Activated CD4-positive, alpha-beta T cell treated with anti-CD3 and anti-CD28 coated beads for 1 hour (primary cell): Measurements from ENCODE around the gene USP2.

ENCODE experiments used
- DNase-seq: peaks from one replicate; pipeline ENCODE4 v3.0.0-alpha.2; 2020

USP2 gene

DNA sequence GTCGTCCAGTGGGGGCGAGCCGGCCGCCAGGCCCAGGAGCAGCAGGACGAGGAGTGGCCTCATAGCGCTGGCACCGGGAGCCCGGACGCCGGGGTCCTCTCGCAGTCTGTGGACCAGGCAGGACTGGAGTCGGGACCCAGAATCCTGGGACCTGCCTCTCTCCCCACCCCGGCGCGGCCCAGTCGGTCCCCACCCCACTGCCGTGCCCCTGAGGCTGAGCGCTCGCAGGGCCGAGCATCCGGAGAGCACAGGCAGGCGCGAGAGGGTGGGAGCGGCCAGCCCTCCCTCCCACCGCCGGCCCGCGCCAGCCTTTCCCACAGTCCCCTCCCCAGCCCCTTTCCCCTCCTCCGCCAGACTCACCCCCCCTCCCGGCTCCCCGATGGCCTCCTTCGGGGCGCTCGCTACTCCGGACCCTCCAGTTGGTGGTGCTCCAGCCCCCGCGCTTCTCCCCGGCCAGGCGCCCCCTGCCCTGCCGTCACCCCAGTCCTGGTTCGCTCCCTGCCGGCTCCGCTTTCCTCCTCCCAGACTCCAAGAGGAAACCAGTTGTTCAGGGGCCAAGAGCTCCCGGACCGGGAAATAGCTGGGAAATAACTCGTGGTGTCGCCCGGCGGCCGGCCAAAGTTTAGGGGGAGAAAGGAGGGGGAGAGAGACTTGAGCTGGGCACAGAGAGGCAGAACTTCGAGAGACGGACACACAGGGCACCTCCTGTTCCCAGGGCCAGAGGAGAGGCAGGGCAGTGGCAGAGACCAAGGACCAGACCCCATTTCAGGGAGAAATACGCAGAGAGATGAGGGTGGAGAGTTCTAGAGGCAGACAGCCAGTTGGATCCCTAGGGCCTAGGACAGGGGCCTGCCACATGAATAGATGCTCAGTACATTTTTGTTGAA lies 40.9 kb downstream of the USP2 start, which contains the start of gene C1QTNF5:
TSS of gene C1QTNF5 (minus strand) at position 549 of the 887 bp plus-strand sequence. CDS start at position 63, 486 bp downstream.
- DNase-seq = no peak

DNA sequence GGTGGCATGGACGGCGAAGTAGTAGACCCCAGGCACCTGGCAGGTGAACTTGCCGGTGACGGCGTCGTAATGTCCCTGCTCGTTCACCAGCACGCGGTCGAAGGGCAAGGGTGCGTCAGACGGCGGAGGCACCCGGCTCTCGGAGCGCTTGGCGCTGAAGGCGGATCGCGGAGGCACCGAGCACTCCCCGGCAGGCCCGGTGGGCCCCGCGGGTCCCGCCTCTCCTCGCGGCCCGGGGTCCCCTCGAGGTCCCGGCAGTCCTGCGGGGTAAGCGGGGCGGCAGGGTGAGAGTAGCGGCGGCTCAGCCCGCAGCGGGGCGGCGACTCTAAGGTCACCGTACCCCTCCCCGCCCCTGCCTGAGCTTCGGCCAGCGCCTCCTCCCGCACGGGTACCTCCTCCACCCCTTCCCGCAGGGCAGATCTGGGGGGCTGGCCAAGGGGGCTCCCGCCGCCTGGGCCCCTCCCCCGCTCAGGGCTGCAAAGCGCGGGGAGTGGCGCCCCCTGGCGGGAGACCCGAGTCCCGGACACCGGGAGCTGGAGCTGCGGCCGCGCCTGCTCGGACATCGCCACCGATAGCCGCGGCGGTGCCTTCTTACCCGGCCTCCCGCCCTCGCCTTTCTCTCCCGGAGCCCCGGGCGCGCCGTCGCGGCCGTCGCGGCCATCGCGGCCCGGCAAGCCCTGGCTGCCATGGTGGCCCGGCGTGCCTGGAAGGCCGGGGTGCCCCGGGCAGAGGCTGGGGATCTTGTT lies 41.7 kb downstream of the USP2 start:
- no peak for DNase-seq

DNA sequence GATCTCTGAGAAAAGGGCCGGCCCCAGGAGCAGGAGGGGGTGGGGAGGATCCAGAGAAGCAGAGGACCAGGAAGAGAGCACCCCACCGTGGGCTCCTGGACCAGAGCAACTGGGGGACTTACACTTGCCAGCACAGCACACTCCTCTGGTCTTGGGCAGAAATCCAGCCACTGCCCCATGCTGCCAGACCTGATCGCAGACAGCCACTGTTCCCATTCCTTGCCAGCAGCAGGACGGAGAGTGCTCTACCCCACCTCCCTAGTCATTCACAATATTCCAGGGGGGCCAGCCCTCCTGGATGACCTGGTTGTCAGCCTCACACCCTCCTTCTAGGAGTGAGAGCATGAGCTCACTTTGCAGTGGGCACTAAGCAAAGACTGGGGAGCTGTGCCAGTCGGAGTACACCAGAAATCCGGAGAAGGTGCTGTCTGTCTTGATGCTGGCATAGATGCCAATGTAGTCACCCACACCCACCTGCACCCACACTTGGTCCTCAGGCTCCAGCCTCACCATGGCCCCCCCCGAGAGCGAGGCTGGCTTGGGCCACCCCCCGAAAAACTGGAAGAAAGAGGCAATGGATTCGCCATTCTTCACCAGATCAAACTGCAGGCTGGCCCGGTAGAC lies 42.4 kb downstream of the USP2 start:
- DNase-seq = no peak

DNA sequence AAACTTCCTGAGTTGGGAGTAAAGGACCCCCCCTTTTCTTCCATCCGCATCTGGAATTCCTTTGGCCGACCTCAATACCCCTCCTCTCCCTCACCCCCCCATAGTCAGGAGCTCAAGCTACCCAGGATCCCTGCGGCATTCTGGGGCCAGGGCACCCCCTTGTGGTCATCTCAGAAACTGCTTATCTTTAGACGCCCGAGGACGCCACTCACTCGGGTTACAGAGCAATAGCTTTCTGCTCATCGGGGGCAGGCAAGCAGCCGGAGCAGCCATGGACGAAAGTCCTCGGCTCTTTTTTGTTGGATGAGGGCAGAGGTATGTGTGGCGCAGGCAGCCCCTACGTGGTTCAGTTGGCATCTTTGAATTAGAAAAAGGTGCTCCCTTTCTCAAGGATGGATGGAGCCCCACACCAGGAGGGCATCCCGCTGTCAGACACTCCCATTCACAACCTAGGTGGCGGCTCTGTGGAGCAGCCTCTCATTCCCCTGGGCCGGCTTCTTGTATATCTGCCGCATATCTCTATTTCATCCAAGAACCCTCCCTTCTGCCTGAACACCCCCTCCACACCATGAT lies 43.1 kb downstream of the USP2 start:
- DNase-seq = peak; percentile 48

DNA sequence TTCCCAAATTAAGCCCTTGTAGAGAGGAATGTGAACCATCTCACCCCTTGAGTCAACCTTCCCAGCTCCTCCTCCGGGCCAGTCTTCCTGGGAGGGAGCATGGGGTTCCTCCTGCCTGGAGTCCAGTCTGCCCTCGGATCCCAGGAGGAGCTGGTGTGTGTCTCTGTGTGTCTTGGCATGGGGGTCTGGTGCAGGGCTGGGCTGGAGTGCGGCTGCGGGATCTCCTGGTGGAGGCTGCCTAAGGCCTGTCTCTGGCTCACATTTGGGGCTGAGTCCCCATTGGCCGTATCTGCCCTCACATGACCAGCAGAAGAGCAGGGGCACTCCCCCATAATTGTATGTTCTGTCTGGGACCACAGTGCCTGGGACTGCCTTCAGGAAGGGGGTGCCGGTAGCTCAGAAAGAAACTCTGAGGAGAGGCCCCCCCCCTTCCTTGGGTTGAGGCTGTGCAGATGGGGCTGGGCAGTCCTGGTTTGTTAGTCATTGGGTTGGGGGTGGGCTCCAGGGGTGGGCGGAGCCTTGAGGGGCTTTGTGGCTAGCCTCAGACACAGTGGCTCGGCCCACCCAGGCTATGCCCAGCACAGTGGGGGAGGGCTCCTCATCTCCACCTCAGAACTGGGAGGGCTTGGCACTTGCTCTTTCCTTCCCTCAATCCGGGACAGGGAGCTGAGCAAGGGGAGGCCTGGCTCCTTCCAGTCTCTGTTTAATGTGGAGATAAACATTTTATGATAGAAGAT lies 43.7 kb downstream of the USP2 start:
- DNase-seq = no peak

DNA sequence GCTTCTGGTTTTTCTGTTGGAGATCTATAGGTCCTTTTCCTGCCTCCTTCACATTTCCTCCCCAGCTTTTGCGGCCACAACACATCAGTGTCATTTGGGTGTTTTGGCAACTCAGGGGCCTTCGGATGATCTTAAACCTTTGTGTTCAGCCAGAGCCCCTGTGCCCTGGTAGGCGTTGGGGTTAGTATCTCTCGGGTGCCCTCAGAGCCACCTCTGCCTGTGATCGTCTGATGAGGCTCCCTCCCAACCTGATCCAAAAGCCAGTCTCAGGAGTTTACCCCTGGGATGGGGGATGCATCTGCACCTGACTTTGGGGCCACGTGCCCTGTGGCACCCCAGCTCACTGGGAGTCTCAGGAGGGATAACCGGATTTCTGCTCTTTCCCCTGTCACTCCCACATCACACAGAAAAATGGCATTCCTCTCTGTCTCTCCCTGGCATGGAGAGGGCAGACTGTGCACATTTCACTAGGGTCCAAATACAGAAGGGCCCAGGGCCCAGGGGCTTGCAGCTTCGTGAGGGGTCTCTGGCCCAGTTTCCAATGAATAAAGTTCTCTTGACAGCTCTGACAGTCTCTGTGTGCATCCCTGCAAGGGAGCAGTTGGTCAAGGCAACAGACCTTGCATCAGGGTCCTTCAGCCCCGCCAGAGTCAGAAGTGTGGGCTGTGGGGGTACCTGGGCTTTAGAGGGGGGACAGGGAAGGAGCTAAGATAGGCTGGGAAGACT lies 44.6 kb downstream of the USP2 start:
- DNase-seq = no peak

DNA sequence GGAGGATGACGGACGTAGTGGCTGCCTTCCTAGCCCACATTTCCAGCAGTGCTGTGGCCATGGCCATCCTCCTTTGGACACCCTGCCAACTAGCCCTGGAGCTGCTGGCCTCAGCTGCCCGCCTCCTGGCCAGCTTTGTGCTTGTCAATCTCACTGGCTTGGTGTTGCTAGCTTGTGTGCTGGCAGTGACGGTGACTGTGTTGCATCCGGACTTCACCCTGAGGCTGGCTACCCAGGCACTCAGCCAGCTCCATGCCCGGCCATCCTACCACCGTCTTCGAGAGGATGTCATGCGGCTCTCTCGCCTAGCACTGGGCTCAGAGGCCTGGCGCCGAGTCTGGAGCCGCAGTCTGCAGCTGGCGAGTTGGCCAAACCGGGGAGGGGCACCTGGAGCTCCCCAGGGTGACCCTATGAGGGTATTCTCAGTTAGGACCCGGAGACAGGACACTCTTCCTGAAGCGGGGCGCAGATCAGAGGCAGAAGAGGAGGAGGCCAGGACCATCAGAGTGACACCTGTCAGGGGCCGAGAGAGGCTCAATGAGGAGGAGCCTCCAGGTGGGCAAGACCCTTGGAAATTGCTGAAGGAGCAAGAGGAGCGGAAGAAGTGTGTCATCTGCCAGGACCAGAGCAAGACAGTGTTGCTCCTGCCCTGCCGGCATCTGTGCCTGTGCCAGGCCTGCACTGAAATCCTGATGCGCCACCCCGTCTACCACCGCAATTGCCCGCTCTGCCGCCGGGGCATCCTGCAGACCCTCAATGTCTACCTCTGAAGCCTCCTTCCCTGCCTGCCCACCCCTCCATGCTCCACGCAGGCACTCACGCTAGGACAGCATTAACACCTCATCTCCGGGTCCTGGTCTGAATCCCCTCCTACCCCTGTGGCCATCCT lies 45.6 kb downstream of the USP2 start:
- DNase-seq = no peak

DNA sequence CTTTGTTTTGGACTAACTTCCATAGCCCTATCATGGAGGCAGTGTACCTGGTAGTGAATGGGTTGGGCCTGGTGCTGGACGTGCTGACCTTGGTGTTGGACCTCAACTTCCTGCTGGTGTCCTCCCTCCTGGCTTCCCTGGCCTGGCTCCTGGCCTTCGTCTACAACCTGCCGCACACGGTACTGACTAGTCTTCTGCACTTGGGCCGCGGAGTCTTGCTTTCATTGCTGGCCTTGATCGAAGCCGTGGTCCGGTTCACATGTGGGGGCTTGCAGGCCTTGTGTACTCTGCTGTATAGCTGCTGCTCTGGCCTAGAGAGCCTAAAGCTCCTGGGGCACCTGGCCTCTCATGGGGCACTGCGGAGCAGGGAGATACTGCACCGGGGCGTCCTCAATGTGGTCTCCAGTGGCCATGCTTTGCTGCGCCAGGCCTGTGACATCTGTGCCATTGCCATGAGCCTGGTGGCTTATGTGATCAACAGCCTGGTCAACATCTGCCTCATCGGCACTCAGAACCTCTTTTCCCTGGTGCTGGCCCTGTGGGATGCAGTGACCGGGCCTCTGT lies 46.3 kb downstream of the USP2 start:
- no peak for DNase-seq

DNA sequence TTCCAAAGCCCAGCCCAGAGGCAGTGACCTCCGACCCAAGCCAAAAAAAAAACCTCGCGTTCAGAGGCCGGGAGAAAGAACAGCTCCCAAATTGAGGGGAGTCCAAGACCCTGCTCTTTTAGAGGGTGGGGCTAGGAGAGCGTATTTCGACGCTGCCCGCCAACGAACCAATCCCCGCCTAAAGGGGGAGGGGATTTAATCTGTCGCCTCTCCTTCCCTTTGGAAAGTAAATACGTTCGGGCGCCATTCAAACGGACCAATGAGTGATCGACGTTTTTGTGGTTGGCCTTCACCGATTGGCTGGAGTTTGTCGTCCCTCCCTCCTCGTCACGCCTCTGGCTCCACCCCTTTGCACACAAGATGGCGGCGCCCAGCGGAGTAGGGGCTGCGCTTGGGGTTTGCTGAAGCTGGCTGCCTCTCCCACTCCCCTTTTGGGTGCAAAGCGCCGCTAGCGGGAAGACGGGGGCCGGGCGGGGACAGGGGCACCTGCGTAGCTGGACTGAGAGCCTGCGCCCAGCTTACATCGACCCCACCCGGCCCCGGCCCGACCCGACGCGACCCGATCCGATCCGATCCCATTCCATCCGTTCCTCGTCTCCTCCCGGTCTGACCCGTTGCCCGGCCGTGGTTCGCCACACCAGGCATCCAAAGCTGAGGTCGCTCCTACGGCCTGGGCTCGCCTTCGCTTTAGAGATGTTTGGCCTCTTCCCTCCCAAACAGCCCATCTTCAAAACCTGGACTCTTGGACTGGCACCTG lies 47.1 kb downstream of the USP2 start, which contains the start of gene RNF26:
TSS of gene RNF26 (plus strand) at position 354 of the 757 bp plus-strand sequence. CDS start 596 bp downstream, outside the sequence.
- DNase-seq = peak; percentile 88

DNA sequence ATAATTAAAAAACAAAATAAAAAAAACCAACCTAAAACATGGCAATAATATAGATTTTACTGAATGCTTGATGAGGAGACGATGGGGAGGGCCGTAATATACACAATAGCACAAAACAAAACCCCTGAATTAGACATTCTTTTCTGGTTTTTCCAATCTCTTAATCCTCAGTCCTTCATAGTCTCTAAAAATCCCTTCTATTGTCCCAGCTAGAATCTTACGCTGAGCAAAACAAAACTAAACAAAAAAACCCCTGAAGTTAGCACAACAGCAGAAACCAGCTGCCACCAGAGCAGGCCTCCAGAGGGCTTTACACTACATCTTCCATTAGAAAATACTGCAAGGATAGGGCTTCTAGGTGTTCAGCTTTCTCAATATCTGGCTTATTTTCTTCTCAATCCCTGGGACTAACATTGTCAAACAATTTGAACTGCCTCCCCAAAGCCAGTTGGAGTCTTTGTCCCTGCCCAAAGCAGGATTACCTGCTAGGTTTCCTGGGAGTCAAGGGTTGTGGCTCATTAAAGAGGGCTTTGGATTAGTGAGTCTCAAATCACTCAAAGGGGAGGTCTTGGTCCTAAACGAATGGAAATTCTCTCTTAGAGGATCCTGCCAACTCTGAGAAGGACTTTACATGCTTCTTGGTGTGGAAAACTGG lies 49.3 kb downstream of the USP2 start:
- no peak for DNase-seq

DNA sequence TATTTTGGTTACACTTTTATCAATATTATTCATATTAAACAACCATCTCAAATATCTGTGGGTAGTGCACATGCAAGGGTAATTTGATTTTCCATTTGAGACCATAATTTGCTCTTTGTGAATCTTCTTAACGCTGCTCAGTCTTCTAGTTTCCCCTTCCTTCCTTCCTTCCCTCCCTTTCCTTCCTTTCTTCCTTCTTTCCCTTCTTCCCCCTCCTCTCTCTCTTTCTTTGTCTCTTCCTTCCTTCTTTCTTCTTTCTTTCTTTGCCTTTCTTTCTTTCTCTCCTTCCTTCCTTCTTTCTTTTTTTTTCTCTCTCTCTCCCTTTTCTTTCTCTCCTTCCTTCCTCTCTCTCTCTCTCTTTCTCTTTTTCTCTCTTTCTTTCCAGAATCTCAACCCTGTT lies 51.3 kb downstream of the USP2 start:
- DNase-seq = no peak

DNA sequence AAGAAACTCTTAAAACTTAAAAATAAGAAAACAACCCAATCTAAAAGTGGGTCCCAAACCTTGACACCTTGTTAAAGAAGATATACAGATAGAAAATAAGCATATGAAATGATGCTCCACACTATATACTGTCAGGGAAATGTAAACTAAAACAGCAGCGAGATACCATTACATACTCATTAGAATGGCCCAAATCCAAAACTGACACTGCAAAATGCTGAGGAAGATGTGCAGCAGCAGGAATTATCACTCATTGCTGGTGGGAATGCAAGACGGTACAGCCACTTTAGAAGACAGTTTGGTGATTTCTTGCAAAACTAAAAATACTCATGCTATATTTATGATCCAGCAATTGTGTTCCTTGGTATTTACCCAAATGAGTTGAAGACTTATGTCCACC lies 52.2 kb downstream of the USP2 start:
- no peak for DNase-seq

DNA sequence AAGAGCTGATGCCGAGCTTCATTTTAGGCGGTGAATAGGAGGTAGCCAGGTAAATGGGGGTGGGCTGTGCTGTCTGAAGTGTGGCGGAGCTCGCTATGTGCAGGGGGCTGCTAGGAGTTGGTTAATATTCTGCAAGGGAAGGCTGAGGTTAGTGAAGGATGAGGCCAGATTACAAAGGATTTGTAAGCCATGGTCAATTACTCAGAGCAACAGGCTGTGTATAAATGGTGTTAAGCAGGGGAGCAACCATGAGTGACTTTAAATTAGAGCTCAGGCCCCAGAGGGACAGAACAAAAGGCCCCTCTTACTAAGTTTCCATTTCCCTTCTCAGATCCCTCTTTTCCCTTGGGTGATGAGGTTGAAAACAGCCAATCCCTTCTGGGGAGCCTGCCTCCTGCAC lies 57.3 kb downstream of the USP2 start:
- no peak for DNase-seq

DNA sequence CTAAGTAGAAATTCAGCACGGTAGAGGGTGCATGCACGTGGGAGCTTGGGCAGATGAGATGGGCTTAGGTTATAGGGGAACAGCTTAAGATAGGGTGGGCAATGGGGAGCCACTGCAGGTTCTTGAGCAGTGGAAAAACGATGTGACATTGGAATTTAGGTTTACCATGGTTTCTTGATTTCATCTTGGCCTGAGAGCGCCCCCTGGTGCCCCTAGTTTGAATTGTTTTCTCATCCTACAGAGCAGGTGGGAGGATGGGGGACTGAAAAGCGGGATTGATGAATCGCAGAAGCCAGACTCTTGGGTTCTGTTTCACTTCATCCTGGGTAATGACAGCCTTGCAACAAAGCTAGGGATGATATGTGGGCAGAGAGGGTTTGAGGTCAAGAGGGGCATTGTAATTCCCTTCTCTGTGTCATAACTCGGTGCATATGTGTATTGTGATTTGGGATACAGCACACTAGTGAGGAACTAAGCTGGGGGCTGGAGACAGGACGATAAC lies 57.9 kb downstream of the USP2 start:
- DNase-seq = peak; percentile 63

DNA sequence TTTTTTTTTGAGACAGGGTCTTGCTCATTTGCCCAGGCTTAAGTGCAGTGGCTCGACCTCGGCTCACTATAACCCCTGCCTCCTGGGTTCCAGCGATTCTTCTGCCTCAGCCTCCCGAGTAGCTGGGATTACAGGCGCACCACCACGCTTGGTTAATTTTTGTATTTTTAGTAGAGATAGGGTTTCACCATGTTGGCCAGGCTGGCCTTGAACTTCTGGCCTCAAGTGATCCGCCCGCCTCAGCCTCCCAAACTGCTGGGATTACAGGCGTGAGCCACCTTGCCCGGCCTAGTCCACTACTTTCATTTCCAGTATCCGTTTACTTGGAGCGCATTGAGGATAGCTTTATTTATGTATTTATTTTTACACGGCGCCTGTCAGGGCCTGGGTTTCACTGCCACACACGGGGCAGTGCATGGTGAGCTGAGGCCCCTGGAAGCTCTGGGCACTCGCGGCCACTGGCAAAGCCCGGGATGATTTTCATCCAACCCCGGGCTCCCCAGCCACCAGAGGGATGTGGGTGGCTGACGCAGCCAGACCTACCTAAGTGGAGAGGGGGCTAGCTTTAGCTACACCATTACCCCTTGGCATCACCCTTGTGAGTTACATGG lies 58.5 kb downstream of the USP2 start:
- no peak for DNase-seq

DNA sequence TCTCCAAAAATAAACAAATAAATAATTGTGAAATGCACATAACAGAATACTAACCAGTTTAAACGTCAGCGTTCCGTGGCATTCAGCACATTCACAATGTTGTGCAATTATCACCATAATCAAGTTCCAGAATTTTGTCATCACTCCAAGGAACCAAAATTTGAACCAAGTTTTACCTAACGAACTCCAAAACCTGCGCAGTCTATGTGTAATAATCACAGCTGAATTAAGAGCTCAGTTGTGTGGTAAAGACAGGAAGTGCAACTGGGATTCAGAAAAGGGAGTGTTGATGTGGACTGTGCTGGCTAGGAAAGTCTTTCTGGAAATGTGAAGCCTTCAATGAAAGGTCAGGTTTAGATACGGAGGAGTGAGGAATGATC lies 59.1 kb downstream of the USP2 start:
- DNase-seq = no peak

DNA sequence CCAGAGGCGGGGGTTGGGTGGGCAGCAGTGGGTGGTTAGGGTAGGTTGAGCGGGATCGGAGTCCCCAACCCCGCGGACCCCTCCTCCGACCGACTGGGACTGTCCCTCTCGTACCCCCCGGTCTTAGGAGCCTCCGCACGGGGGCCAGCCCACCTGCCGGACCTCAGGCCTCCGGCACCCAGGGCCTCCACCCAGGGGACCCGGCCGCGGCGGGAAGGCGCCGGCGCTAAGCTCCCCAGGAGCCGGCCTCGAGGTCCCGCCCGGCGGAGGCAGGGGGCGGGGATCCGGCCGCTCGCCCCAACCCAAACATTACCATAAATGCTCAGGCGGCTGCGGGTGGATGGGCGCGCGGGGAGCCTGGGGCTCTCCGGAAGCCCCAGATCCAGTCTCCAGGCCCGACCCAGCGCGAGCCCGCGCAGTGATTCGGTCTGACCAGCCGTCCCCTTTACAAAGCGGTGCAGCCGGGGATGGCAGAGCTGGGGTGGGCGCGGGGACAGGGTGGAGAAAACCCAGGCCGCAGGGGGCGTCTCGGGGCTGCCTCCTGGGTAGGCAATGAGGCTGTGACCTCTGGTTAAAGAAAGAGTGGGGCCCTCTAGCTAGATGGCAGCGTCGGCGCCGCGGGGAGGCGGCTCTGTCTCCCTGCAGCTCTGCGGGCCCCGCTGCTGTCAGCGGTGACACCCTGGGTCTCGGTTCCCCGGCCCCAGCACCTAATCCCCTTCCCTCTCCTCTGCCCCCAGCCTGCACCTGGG lies 60.5 kb downstream of the USP2 start:
- no peak for DNase-seq
